Measurements from ENCODE around the gene RGR. TPM values are rescaled to one million over a fixed set of nuclear protein-coding genes. Genes with fewer than 3 reads are reported as not detected.

The RGR gene
- total and polyA plus RNA-seq, 2 experiments from 2014 or later = not detected

DNA sequence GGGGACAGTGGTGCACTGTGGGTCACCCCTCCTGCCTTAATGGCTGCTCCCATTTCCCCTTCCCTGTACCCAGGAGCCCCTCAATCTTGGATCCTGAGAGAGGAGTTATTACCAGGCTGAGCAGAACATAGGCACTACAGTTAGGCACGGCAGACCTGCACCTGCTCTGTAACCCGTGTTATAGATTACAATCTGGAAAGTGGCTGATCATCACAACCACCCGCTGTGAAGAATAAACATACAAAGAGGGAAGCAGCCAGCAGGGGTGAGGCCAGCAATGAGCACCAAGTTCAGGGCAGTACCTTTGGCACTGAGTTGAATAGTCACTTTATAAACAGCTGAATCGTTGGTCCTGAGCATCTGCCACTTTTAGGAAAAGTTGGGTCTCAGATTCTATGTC, 48.8 kb upstream of the RGR start:
- peaks cover 3% of the 10 kb centered on the region; the same call in 1 of the 2 replicates for H3K4me1 ChIP-seq (ENCODE audit: insufficient read depth)
- H3K79me2 ChIP-seq (replicated peaks; ENCODE audit: insufficient read depth) = no peaks in the 10 kb centered on the region
- Mint-ChIP-seq H3K27me3 (ENCODE audit: insufficient read depth, low read depth, poor library complexity) (peaks cover 40% of the 10 kb centered on the region), H3K4me1 (peaks cover 5% of the 10 kb centered on the region), H3K27ac (no peak overlapping the region), H3K36me3 (ENCODE audit: low read depth) (no peaks in the 10 kb centered on the region), H3K9me3 (no peaks in the 10 kb centered on the region), H3K4me3 (no peak overlapping the region)
- no peak for TF ChIP-seq REST (IDR thresholded peaks at IDR 0.05; ENCODE audit: unreplicated experiment)
- TF ChIP-seq JUNB (IDR thresholded peaks at IDR 0.05; ENCODE audit: unreplicated experiment) = no peak
- no peak for TF ChIP-seq EZH2phosphoT487 (IDR thresholded peaks at IDR 0.05; ENCODE audit: unreplicated experiment)
- no peak for TF ChIP-seq NANOG (IDR thresholded peaks at IDR 0.05; ENCODE audit: borderline replicate concordance)
- TF ChIP-seq EZH2 (IDR thresholded peaks at IDR 0.05; ENCODE audit: low read depth, unreplicated experiment) = no peak
- TF ChIP-seq ZNF331 (CRISPR knock-in tag; IDR thresholded peaks at IDR 0.05; ENCODE audit: low read depth) = no peak
- no peak for TF ChIP-seq ZNF462 (CRISPR knock-in tag; IDR thresholded peaks at IDR 0.05)
- TF ChIP-seq, protein P1, sequence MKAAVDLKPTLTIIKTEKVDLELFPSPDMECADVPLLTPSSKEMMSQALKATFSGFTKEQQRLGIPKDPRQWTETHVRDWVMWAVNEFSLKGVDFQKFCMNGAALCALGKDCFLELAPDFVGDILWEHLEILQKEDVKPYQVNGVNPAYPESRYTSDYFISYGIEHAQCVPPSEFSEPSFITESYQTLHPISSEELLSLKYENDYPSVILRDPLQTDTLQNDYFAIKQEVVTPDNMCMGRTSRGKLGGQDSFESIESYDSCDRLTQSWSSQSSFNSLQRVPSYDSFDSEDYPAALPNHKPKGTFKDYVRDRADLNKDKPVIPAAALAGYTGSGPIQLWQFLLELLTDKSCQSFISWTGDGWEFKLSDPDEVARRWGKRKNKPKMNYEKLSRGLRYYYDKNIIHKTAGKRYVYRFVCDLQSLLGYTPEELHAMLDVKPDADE (IDR thresholded peaks at IDR 0.05) = no peak
- no peaks in the 10 kb centered on the region for H4K20me1 ChIP-seq (replicated peaks; ENCODE audit: insufficient read depth)
- H3K36me3 ChIP-seq (ENCODE audit: insufficient read depth) = no peaks in the 10 kb centered on the region
- no peak overlapping the region for H2AFZ ChIP-seq
- no peak overlapping the region for H3K4me3 ChIP-seq
- H3K27ac ChIP-seq (ENCODE audit: low read depth) = no peak overlapping the region
- H3K9me2 ChIP-seq (ENCODE audit: insufficient read depth) = no peaks in the 10 kb centered on the region
- DNase-seq (ENCODE audit: low spot score) (no peak), ATAC-seq (no peak)
- no peak overlapping the region for H3K4me2 ChIP-seq
- H3F3A ChIP-seq (replicated peaks; ENCODE audit: low read depth) = no peaks in the 10 kb centered on the region
- peaks cover 40% of the 10 kb centered on the region for H3K27me3 ChIP-seq (ENCODE audit: insufficient read depth)
